Endometrial microvascular endothelial cells (primary cell): Measurements from ENCODE around the gene CFAP65. TPM values are rescaled to one million over a fixed set of nuclear protein-coding genes. Genes with fewer than 3 reads are reported as not detected.

Experiments
- in situ Hi-C: cut with HindIII; loops from 2 replicates; pipeline ENCODE4 v1.10.0; 2017; ENCODE audit warnings: low sequenced_read_pairs, low pct_unique_long_range_greater_than_20kb; ENCODE audit errors: inconsistent ontology term
- total RNA-seq: library from RNA; depleted of rRNA; stranded (reverse); fragments of >200 nt; gene quantifications from one replicate; pipeline ENCODE4 v1.2.3, GENCODE V29; 2015; ENCODE audit errors: inconsistent ontology term

CFAP65 gene
- total RNA-seq, 1 donor from 2014 or later, result not detected

DNA sequence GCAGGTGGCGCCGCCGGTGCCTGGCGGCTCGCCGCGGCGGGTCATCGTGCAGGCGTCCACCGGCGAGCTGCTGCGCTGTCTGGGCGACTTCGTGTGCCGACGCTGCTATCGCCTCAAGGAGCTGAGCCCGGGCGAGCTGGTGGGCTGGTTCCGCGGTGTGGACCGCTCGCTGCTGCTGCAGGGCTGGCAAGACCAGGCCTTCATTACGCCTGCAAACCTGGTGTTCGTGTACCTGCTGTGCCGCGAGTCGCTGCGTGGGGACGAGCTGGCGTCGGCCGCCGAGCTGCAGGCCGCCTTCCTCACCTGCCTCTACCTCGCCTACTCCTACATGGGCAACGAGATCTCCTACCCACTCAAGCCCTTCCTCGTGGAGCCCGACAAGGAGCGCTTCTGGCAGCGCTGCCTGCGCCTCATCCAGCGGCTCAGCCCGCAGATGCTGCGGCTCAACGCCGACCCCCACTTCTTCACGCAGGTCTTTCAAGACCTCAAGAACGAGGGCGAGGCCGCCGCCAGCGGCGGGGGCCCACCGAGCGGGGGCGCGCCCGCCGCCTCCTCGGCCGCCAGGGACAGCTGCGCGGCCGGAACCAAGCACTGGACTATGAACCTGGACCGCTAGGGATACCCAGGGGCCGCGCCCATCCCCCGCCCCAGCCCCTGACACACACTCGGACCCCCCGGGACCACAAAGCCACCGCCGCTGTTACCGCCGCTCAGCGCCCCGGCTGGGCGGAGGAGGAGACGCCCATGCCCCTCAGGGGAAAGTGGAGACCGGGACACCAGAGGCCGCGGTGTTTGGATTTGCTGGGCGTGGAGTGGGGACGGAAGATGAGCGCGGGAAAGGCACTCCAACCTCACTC, 80.8 kb downstream of the CFAP65 start:
- in situ Hi-C loops, result no loop called here

DNA sequence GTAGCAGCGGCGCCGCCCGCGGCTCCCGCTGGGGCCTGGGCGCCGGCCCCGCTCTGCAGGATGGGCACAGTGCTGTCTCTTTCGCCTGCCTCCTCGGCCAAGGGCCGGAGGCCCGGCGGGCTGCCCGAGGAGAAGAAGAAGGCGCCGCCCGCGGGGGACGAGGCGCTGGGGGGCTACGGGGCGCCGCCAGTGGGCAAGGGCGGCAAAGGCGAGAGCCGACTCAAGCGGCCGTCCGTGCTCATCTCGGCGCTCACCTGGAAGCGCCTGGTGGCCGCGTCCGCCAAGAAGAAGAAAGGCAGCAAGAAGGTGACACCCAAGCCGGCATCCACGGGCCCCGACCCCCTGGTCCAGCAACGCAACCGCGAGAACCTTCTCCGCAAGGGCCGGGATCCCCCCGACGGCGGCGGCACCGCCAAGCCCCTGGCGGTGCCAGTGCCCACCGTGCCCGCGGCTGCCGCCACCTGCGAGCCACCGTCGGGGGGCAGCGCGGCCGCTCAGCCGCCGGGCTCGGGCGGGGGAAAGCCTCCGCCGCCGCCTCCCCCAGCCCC, 81.5 kb downstream of the CFAP65 start:
- in situ Hi-C loops, result no loop called here

DNA sequence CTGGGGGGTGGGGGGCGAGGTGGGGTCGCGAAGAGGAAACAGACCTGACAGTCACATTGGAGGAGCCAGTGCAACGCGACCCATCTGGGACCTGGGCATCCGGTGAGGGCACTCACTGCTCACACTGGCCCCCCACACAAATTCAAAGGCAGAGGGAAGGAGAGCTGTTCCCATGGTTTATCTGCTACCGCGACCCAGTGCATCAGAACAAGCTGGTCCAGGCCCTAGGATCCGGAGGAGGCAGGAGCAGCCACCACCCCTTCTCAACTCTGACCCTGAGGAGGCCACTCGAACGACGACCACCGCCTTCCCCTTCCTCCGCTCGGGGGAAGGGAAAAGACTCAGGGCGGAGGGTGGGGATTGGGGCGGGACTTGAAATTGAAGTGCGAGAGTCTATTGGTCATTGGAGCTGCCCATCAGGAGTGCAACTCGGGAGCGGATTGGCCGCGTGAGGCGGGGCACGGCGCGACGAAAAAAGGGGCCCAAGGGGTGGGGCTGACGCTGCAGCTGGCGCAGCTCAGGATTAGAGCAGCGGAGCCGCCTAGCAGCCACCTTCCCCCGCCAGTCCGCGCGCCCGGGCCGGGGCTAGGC, 82.1 kb downstream of the CFAP65 start, which contains the start of gene CDK5R2:
Gene CDK5R2 (plus strand): TSS at position 526 of the 591 bp plus-strand sequence. CDS start 155 bp downstream, outside the sequence.
- in situ Hi-C loops, result no loop called here

GRCh38 chr2:218958276-218958675, 83.0 kb downstream of the CFAP65 start:
- in situ Hi-C loops, result no loop called here

- in situ Hi-C loops, result no loop called here
Measured at GRCh38 chr2:218957671-218958070, 83.6 kb downstream of the CFAP65 start.

- in situ Hi-C loops, result no loop called here
Measured at GRCh38 chr2:218956039-218956438, 85.3 kb downstream of the CFAP65 start.

GRCh38 chr2:218954541-218955300, 86.6 kb downstream of the CFAP65 start:
- in situ Hi-C loops, result no loop called here

DNA sequence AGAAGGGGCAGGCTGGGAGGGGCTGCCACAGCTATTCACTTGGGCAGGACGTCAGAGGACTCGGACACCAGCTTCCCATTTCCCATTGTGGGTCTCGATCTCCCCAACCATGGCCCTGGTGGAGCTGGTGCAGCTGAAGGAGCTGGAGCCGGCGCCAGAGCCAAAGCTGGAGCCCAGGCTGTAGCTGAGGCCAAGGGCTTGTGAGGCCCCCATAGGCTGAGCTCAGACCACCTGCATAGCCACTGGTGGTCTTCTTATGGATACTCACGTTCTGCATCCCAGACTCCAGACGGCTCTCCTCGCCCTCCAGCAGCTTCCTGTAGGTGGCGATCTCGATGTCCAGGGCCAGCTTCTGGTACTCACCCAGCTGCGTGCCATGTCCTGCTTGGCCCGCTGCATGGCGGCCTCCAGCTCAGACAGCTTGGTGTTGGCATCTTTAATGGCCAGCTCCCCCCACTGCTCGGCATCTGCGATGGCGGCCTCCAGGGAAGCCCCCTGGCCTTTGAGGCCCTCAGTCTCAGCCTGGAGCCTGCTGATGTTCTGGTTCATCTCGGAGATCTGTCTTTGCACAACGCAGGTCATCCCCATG, 87.9 kb downstream of the CFAP65 start:
- in situ Hi-C loops, result no loop called here

Other genes starting within 250 kb of the CFAP65 start
- gene PRKAG3, start 209.7 kb downstream of the CFAP65 start, total RNA-seq, result not detected
- gene WNT6, start 181.7 kb downstream of the CFAP65 start, total RNA-seq, result not detected
- not detected for gene WNT10A, start 160.7 kb downstream of the CFAP65 start, total RNA-seq
- gene CDK5R2, start 81.8 kb downstream of the CFAP65 start, total RNA-seq, result not detected
- gene FEV, start 56.3 kb downstream of the CFAP65 start, total RNA-seq, result not detected
- not detected for gene CRYBA2, start 48.1 kb downstream of the CFAP65 start, total RNA-seq
- gene IHH, start 19.4 kb upstream of the CFAP65 start, total RNA-seq, result not detected
- 25.8 TPM for gene NHEJ1, start 119.3 kb upstream of the CFAP65 start, total RNA-seq
- gene SLC23A3, start 128.5 kb upstream of the CFAP65 start, total RNA-seq, result 0.19 TPM
- 32.7 TPM for gene CNPPD1, start 135.4 kb upstream of the CFAP65 start, total RNA-seq
- 54.4 TPM for gene RETREG2, start 136.8 kb upstream of the CFAP65 start, total RNA-seq
- gene ZFAND2B, start 165.3 kb upstream of the CFAP65 start, total RNA-seq, result 24.1 TPM
- 24.8 TPM for gene ABCB6, start 177.4 kb upstream of the CFAP65 start, total RNA-seq
- gene ATG9A, start 188.1 kb upstream of the CFAP65 start, total RNA-seq, result 73.2 TPM
- 27.1 TPM for gene ANKZF1, start 188.3 kb upstream of the CFAP65 start, total RNA-seq
- gene GLB1L, start 203.9 kb upstream of the CFAP65 start, total RNA-seq, result 9.3 TPM
- gene STK16, start 204.0 kb upstream of the CFAP65 start, total RNA-seq, result 5.5 TPM
- not detected for gene TUBA4B, start 211.7 kb upstream of the CFAP65 start, total RNA-seq
- 18.4 TPM for gene TUBA4A, start 212.4 kb upstream of the CFAP65 start, total RNA-seq
- gene DNAJB2, start 237.8 kb upstream of the CFAP65 start, total RNA-seq, result 29.9 TPM